WTC11 (cell line): ENCODE results near the gene KLHL7. TPM values are rescaled to one million over a fixed set of nuclear protein-coding genes. Genes with fewer than 3 reads are reported as not detected.

Experiments used
- ATAC-seq: fragments of 200-7000 bp; cut with Tn5 transposase; 2 replicates; pipeline ENCODE4 v1.10.0; 2021; ENCODE audit warnings: mild to moderate bottlenecking, moderate library complexity
- CTCF ChIA-PET: fragments of 300-600 bp; sonication (Branson Sonifier 250); formaldehyde crosslinking; loops from one replicate; lab custom pipeline; 2021; ENCODE audit warnings: antibody characterized with exemption; lab: Charles Lee
- POLR2A ChIA-PET: fragments of 350-600 bp; sonication (Branson Sonifier 250); formaldehyde crosslinking; loops from one replicate; lab custom pipeline; 2021; ENCODE audit warnings: antibody characterized with exemption; lab: Charles Lee
- DNase-seq: peaks from one replicate; pipeline ENCODE4 v3.0.0; 2021; ENCODE audit warnings: low spot score
- H3K27ac Mint-ChIP-seq: 2 replicates; pipeline ENCODE4 v1.8.0; 2021; ENCODE audit warnings: mixed read lengths
- H3K27me3 Mint-ChIP-seq: 2 replicates; pipeline ENCODE4 v1.8.0; 2021; ENCODE audit warnings: low read depth, mild to moderate bottlenecking, moderate library complexity, mixed read lengths
- H3K36me3 Mint-ChIP-seq: 2 replicates; pipeline ENCODE4 v1.8.0; 2021; ENCODE audit warnings: mixed read lengths
- H3K4me1 Mint-ChIP-seq: 2 replicates; pipeline ENCODE4 v1.8.0; 2022; ENCODE audit warnings: mixed read lengths
- H3K4me3 Mint-ChIP-seq: 2 replicates; pipeline ENCODE4 v1.8.0; 2021; ENCODE audit warnings: mild to moderate bottlenecking, moderate library complexity, mixed read lengths
- H3K9me3 Mint-ChIP-seq: 2 replicates; pipeline ENCODE4 v1.8.0; 2021; ENCODE audit warnings: mixed read lengths
- ATF3 ChIP-seq: sonication (generic); formaldehyde crosslinking; conservative IDR thresholded peaks from 2 replicates; pipeline ENCODE4 v1.8.1; 2022; ENCODE audit warnings: mild to moderate bottlenecking, missing genetic modification reagents
- ATF6 ChIP-seq: sonication (generic); formaldehyde crosslinking; IDR thresholded peaks from 2 replicates; pipeline ENCODE4 v1.8.1; 2023; ENCODE audit warnings: mild to moderate bottlenecking, missing genetic modification reagents
- FOXJ3 ChIP-seq: sonication (generic); formaldehyde crosslinking; IDR thresholded peaks from 2 replicates; pipeline ENCODE4 v1.9.0; 2021; ENCODE audit warnings: missing genetic modification reagents, mild to moderate bottlenecking, borderline replicate concordance
- GABPB1 ChIP-seq: sonication (generic); formaldehyde crosslinking; IDR thresholded peaks from 2 replicates; pipeline ENCODE4 v1.8.1; 2023; ENCODE audit warnings: mild to moderate bottlenecking, missing genetic modification reagents
- HMGXB4 ChIP-seq: sonication (generic); formaldehyde crosslinking; IDR thresholded peaks from 2 replicates; pipeline ENCODE4 v1.8.1; 2023; ENCODE audit warnings: mild to moderate bottlenecking, moderate library complexity, missing genetic modification reagents
- JUN ChIP-seq: sonication (generic); formaldehyde crosslinking; IDR thresholded peaks from 2 replicates; pipeline ENCODE4 v1.8.0; 2023; ENCODE audit warnings: mild to moderate bottlenecking, missing genetic modification reagents
- KAT7 ChIP-seq: sonication (generic); formaldehyde crosslinking; IDR thresholded peaks from 2 replicates; pipeline ENCODE4 v1.8.1; 2023; ENCODE audit warnings: missing genetic modification reagents, mild to moderate bottlenecking, borderline replicate concordance
- MAX ChIP-seq: sonication (generic); formaldehyde crosslinking; IDR thresholded peaks from 2 replicates; pipeline ENCODE4 v1.8.0; 2022; ENCODE audit warnings: mild to moderate bottlenecking, missing genetic modification reagents
- MLX ChIP-seq: sonication (generic); formaldehyde crosslinking; IDR thresholded peaks from 2 replicates; pipeline ENCODE4 v1.8.1; 2023; ENCODE audit warnings: mild to moderate bottlenecking, missing genetic modification reagents, moderate library complexity
- NFYB ChIP-seq: sonication (generic); formaldehyde crosslinking; conservative IDR thresholded peaks from 2 replicates; pipeline ENCODE4 v1.8.0; 2022; ENCODE audit warnings: low read depth, missing genetic modification reagents
- PREB ChIP-seq: sonication (generic); formaldehyde crosslinking; IDR thresholded peaks from 2 replicates; pipeline ENCODE4 v1.8.1; 2022; ENCODE audit warnings: mild to moderate bottlenecking, missing genetic modification reagents, moderate library complexity, borderline replicate concordance
- TCF7 ChIP-seq: sonication (generic); formaldehyde crosslinking; IDR thresholded peaks from 2 replicates; pipeline ENCODE4 v1.8.0; 2022; ENCODE audit warnings: mild to moderate bottlenecking, low read depth, missing genetic modification reagents, moderate library complexity
- TEAD1 ChIP-seq: sonication (generic); formaldehyde crosslinking; IDR thresholded peaks from 2 replicates; pipeline ENCODE4 v1.8.0; 2022; ENCODE audit warnings: mild to moderate bottlenecking, missing genetic modification reagents
- TEAD4 ChIP-seq: sonication (generic); formaldehyde crosslinking; IDR thresholded peaks from 2 replicates; pipeline ENCODE4 v1.8.0; 2022; ENCODE audit warnings: mild to moderate bottlenecking, missing genetic modification reagents
- ZBTB21 ChIP-seq: sonication (generic); formaldehyde crosslinking; IDR thresholded peaks from 2 replicates; pipeline ENCODE4 v1.8.1; 2023; ENCODE audit warnings: mild to moderate bottlenecking, missing genetic modification reagents, borderline replicate concordance
- ZBTB43 ChIP-seq: sonication (generic); formaldehyde crosslinking; IDR thresholded peaks from 2 replicates; pipeline ENCODE4 v1.8.1; 2023; ENCODE audit warnings: mild to moderate bottlenecking, missing genetic modification reagents
- ZMAT4 ChIP-seq: fragments of 250-450 bp; sonication (Bioruptor Pico); IDR thresholded peaks from 2 replicates; pipeline ENCODE4 v1.9.0; 2021; ENCODE audit warnings: mild to moderate bottlenecking
- ZNF121 ChIP-seq: sonication (generic); formaldehyde crosslinking; IDR thresholded peaks from 2 replicates; pipeline ENCODE4 v1.8.0; 2023; ENCODE audit warnings: missing genetic modification reagents
- ZNF317 ChIP-seq: sonication (generic); formaldehyde crosslinking; IDR thresholded peaks from 2 replicates; pipeline ENCODE4 v1.8.1; 2023; ENCODE audit warnings: low read depth, mild to moderate bottlenecking, moderate library complexity, missing genetic modification reagents, borderline replicate concordance
- ZNF532 ChIP-seq: fragments of 250-450 bp; sonication (Bioruptor Pico); IDR thresholded peaks from 2 replicates; pipeline ENCODE4 v1.9.0; 2021; ENCODE audit warnings: mild to moderate bottlenecking, borderline replicate concordance
- total RNA-seq: library from RNA; stranded (reverse); gene quantifications from 3 replicates; pipeline ENCODE4 v1.2.3, GENCODE V29; 2021

KLHL7 gene
- total RNA-seq, 1 experiment from 2014 or later = 82.1 TPM

- TF ChIP-seq ZNF532 (CRISPR knock-in tag) = no peak
- TF ChIP-seq TCF7 (CRISPR knock-in tag) = no peak
- no peak for TF ChIP-seq TEAD4 (CRISPR knock-in tag)
- no peak for TF ChIP-seq ZBTB43
- no peak for TF ChIP-seq ZNF121 (CRISPR knock-in tag)
- TF ChIP-seq HMGXB4 (CRISPR knock-in tag) = no peak
- no peak for TF ChIP-seq GABPB1 (CRISPR knock-in tag)
- TF ChIP-seq NFYB (CRISPR knock-in tag) = no peak
Measured at GRCh38 chr7:23168111-23168885, 62.7 kb downstream of the KLHL7 start (continued).

GRCh38 chr7:23175938-23176337 is 70.4 kb downstream of the KLHL7 start:
- Mint-ChIP-seq H3K27me3 (no peaks in the 10 kb centered on the region; the same call in 1 of the 2 replicates), H3K4me1 (peaks cover 3% of the 10 kb centered on the region; the same call in 1 of the 2 replicates), H3K4me3 (no peak overlapping the region), H3K27ac (peak overlapping the region; percentile 20; the same call in 1 of the 2 replicates), H3K36me3 (peaks cover 6% of the 10 kb centered on the region), H3K9me3 (no peaks in the 10 kb centered on the region)
- no peak for ATAC-seq
- ChIA-PET POLR2A (interaction anchor here (0.6 kb wide), 1 partner anchor 615 kb away, joined by 4 read pairs; no protein-coding TSS in a partner anchor), CTCF (interaction anchor here (0.6 to 1.3 kb wide), 2 partner anchors 90 to 97 kb away, joined by 4 to 5 read pairs; no protein-coding TSS in a partner anchor)
- DNase-seq = no peak
- no peak for TF ChIP-seq ZBTB21 (CRISPR knock-in tag)
- no peak for TF ChIP-seq TCF7 (CRISPR knock-in tag)
- TF ChIP-seq TEAD1 (CRISPR knock-in tag) = no peak
- no peak for TF ChIP-seq KAT7 (CRISPR knock-in tag)
- no peak for TF ChIP-seq ZNF317
- no peak for TF ChIP-seq ATF6 (CRISPR knock-in tag)
- no peak for TF ChIP-seq TEAD4 (CRISPR knock-in tag)
- no peak for TF ChIP-seq JUN (CRISPR knock-in tag)
- TF ChIP-seq PREB (CRISPR knock-in tag) = no peak
- no peak for TF ChIP-seq FOXJ3 (CRISPR knock-in tag)
- TF ChIP-seq MAX (CRISPR knock-in tag) = no peak
- no peak for TF ChIP-seq MLX (CRISPR knock-in tag)
- TF ChIP-seq ZMAT4 (CRISPR knock-in tag) = no peak
- TF ChIP-seq ATF3 = no peak
